Neural cell (in vitro differentiated cells): ENCODE measurements around the gene IGSF21. TPM values are rescaled to one million over a fixed set of nuclear protein-coding genes. Genes with fewer than 3 reads are reported as not detected.

Experiments used
- H2AFZ ChIP-seq: fragments of 200-600, 300-800 bp; sonication (generic), shearing (Covaris generic); 2 replicates; pipeline ENCODE4 v1.6.0; 2014; ENCODE audit warnings: low read depth, mild to moderate bottlenecking, antibody characterized with exemption, low read length, moderate library complexity
- H3F3A ChIP-seq: fragments of 200-600 bp; shearing (Covaris generic); 2 replicates; pipeline ENCODE4 v1.6.1; 2016; ENCODE audit warnings: mild to moderate bottlenecking, moderate library complexity, mixed read lengths, antibody characterized with exemption, low read length; ENCODE audit not compliant: insufficient read depth, poor library complexity, severe bottlenecking
- H3K27ac ChIP-seq: fragments of 200-600, 300-800 bp; sonication (generic), shearing (Covaris generic); 2 replicates; pipeline ENCODE4 v1.5.1; 2014; ENCODE audit warnings: mild to moderate bottlenecking, low read length, moderate library complexity
- H3K27me3 ChIP-seq: fragments of 300-800, 200-600 bp; sonication (generic), shearing (Covaris generic); 2 replicates; pipeline ENCODE4 v1.6.0; 2014; ENCODE audit warnings: mild to moderate bottlenecking, low read depth, low read length, moderate library complexity; ENCODE audit not compliant: insufficient read depth
- H3K36me3 ChIP-seq: fragments of 300-800, 200-600 bp; sonication (generic), shearing (Covaris generic); 2 replicates; pipeline ENCODE4 v1.5.1; 2014; ENCODE audit warnings: mild to moderate bottlenecking, antibody characterized with exemption, low read length, moderate library complexity; ENCODE audit not compliant: insufficient read depth
- H3K4me2 ChIP-seq: fragments of 300-800, 200-600 bp; sonication (generic), shearing (Covaris generic); 2 replicates; pipeline ENCODE4 v1.6.0; 2014; ENCODE audit warnings: mild to moderate bottlenecking, low read length
- H3K4me3 ChIP-seq: fragments of 300-800, 200-600 bp; sonication (generic), shearing (Covaris generic); 2 replicates; pipeline ENCODE4 v1.5.1; 2014; ENCODE audit warnings: mild to moderate bottlenecking, low read length, moderate library complexity
- H3K79me2 ChIP-seq: fragments of 200-600 bp; shearing (Covaris generic); replicated peaks from 2 replicates; pipeline ENCODE4 v1.6.0; 2014; ENCODE audit warnings: mild to moderate bottlenecking, low read length, moderate library complexity; ENCODE audit not compliant: insufficient read depth
- H3K9ac ChIP-seq: fragments of 300-800, 200-600 bp; sonication (generic), shearing (Covaris generic); 2 replicates; pipeline ENCODE4 v1.6.1; 2016; ENCODE audit warnings: mild to moderate bottlenecking, low read length, mixed read lengths
- H3K9me2 ChIP-seq: fragments of 200-600 bp; shearing (Covaris generic); 2 replicates; pipeline ENCODE4 v1.6.1; 2016; ENCODE audit warnings: mild to moderate bottlenecking, low read length, mixed read lengths; ENCODE audit not compliant: insufficient read depth
- H3K9me3 ChIP-seq: fragments of 200-600, 300-800 bp; sonication (generic), shearing (Covaris generic); 2 replicates; pipeline ENCODE4 v1.6.1; 2016; ENCODE audit warnings: mild to moderate bottlenecking, mixed run types, low read length, moderate library complexity, mixed read lengths
- H4K20me1 ChIP-seq: fragments of 200-600 bp; shearing (Covaris generic); 2 replicates; pipeline ENCODE4 v1.6.1; 2016; ENCODE audit warnings: mild to moderate bottlenecking, mixed run types; ENCODE audit not compliant: insufficient read depth
- EP300 ChIP-seq: fragments of 450-650 bp; conservative IDR thresholded peaks from 2 replicates; pipeline ENCODE4 v1.6.1; 2014; ENCODE audit warnings: antibody characterized with exemption, mild to moderate bottlenecking, moderate library complexity; ENCODE audit not compliant: poor library complexity, severe bottlenecking
- EZH2 ChIP-seq: fragments of 200-600, 300-800 bp; shearing (Covaris generic), sonication (generic); IDR thresholded peaks from 2 replicates; pipeline ENCODE4 v1.6.1; 2014; ENCODE audit warnings: antibody characterized with exemption, low read length, borderline replicate concordance, mild to moderate bottlenecking; ENCODE audit not compliant: insufficient read depth, poor library complexity, severe bottlenecking
- MXI1 ChIP-seq: fragments of 450-650 bp; conservative IDR thresholded peaks from 2 replicates; pipeline ENCODE4 v1.6.1; 2014; ENCODE audit warnings: antibody characterized with exemption, mild to moderate bottlenecking; ENCODE audit not compliant: poor library complexity, severe bottlenecking
- POLR2AphosphoS5 ChIP-seq: IDR thresholded peaks from 2 replicates; pipeline ENCODE4 v1.6.1; 2012
- RAD21 ChIP-seq: fragments of 450-650 bp; conservative IDR thresholded peaks from 2 replicates; pipeline ENCODE4 v1.6.1; 2014; ENCODE audit warnings: antibody characterized with exemption, mild to moderate bottlenecking, moderate library complexity
- SMC3 ChIP-seq: fragments of 450-650 bp; conservative IDR thresholded peaks from 2 replicates; pipeline ENCODE4 v1.6.1; 2014; ENCODE audit warnings: antibody characterized with exemption, mild to moderate bottlenecking, moderate library complexity; ENCODE audit not compliant: poor library complexity
- TAF1 ChIP-seq: IDR thresholded peaks from 2 replicates; pipeline ENCODE4 v1.6.1; 2012; ENCODE audit warnings: low read depth
- polyA plus RNA-seq: library from polyadenylated mRNA; depleted of rRNA; stranded (reverse); fragments of >200 nt; gene quantifications from 2 replicates; pipeline ENCODE4 v1.2.3, GENCODE V29; 2014
- TF ChIP-seq, protein P1 (sequence below): IDR thresholded peaks from 2 replicates; pipeline ENCODE4 v1.6.1; 2012; ENCODE audit warnings: borderline replicate concordance
- TF ChIP-seq, protein P2 (sequence below): fragments of 450-650 bp; IDR thresholded peaks from 2 replicates; pipeline ENCODE4 v1.5.1; 2014; ENCODE audit warnings: antibody characterized with exemption, mild to moderate bottlenecking, moderate library complexity; ENCODE audit not compliant: poor library complexity, severe bottlenecking

The IGSF21 gene
- polyA plus RNA-seq, 1 donor from 2014 or later = 2.4 TPM

DNA sequence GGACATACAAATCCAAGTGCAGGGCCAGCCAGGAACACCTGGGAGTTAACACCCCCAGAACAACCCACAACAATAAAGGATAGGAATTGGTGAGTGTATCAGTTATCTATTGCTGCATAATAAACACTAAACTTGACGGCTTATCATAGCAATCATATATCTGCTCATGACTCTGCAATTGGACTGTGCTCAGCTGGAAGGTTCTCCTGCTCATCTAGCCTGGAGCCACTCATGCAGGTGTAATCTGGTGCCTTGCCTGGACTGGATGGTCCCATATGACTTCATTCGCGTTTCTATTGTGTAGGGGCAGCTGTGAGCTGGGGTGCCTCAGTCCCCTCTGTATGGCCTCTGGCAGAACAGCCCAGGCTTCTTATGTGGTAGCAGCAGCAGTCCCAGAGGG lies 296.9 kb downstream of the IGSF21 start:
- Histone ChIP-seq H3K4me2 (no peak overlapping the region), H3K9ac (no peak overlapping the region), H3K79me2 (no peaks in the 10 kb centered on the region), H3K27ac (no peak overlapping the region), H4K20me1 (no peaks in the 10 kb centered on the region), H3K9me3 (no peaks in the 10 kb centered on the region), H3K4me3 (no peak overlapping the region), H2AFZ (no peak overlapping the region), H3K36me3 (no peaks in the 10 kb centered on the region), H3K27me3 (no peaks in the 10 kb centered on the region), H3F3A (no peaks in the 10 kb centered on the region), H3K9me2 (no peaks in the 10 kb centered on the region)
- TF ChIP-seq TAF1 (no peak), MXI1 (no peak), EP300 (no peak), SMC3 (no peak), RAD21 (no peak), POLR2AphosphoS5 (no peak), EZH2 (no peak)
- TF ChIP-seq, protein P1, sequence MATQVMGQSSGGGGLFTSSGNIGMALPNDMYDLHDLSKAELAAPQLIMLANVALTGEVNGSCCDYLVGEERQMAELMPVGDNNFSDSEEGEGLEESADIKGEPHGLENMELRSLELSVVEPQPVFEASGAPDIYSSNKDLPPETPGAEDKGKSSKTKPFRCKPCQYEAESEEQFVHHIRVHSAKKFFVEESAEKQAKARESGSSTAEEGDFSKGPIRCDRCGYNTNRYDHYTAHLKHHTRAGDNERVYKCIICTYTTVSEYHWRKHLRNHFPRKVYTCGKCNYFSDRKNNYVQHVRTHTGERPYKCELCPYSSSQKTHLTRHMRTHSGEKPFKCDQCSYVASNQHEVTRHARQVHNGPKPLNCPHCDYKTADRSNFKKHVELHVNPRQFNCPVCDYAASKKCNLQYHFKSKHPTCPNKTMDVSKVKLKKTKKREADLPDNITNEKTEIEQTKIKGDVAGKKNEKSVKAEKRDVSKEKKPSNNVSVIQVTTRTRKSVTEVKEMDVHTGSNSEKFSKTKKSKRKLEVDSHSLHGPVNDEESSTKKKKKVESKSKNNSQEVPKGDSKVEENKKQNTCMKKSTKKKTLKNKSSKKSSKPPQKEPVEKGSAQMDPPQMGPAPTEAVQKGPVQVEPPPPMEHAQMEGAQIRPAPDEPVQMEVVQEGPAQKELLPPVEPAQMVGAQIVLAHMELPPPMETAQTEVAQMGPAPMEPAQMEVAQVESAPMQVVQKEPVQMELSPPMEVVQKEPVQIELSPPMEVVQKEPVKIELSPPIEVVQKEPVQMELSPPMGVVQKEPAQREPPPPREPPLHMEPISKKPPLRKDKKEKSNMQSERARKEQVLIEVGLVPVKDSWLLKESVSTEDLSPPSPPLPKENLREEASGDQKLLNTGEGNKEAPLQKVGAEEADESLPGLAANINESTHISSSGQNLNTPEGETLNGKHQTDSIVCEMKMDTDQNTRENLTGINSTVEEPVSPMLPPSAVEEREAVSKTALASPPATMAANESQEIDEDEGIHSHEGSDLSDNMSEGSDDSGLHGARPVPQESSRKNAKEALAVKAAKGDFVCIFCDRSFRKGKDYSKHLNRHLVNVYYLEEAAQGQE = no peak
- TF ChIP-seq, protein P2, sequence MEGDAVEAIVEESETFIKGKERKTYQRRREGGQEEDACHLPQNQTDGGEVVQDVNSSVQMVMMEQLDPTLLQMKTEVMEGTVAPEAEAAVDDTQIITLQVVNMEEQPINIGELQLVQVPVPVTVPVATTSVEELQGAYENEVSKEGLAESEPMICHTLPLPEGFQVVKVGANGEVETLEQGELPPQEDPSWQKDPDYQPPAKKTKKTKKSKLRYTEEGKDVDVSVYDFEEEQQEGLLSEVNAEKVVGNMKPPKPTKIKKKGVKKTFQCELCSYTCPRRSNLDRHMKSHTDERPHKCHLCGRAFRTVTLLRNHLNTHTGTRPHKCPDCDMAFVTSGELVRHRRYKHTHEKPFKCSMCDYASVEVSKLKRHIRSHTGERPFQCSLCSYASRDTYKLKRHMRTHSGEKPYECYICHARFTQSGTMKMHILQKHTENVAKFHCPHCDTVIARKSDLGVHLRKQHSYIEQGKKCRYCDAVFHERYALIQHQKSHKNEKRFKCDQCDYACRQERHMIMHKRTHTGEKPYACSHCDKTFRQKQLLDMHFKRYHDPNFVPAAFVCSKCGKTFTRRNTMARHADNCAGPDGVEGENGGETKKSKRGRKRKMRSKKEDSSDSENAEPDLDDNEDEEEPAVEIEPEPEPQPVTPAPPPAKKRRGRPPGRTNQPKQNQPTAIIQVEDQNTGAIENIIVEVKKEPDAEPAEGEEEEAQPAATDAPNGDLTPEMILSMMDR = no peak

DNA sequence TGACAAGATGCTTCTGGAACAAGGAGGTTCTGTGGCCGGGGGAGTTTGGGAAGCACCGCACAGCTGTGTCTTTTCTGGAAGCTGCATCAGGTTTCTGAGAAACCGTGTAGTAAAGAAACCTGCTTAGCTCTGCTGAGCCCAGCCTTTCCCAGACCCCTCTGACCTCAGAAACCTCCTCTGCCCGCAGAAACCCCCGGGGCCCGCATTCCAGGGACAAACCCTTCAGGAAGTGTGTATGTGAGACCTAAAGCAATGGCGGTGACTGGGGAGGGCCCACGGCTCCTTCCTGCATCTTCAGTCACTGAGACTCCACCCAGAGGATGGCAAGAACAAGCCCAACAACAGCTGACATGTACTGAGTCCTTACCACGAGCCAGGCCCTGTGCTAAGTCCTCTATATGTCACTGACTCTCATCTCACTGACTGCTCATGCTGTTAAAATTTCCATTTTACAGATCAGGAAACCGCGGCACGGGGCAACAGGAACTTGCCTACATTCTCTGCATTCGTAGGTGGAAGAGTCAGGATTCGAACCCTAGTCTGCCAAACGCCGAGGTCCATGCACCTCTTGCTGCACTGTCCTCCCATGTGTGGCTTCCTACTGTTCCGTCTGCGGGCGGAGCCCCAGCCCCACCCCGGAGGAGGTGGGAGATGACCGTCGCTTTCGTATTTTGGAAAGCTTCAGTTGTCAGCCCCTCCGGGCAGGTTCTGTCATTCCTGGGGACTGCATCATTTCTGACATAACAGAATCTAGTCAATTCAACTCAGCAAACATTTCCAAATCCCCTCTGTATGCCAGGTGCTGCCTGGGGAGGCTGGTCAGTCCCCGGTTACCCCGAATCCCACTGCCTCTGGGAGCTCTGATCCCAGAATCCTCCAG lies 299.8 kb downstream of the IGSF21 start:
- Histone ChIP-seq H3F3A (no peaks in the 10 kb centered on the region), H3K27ac (no peak overlapping the region), H4K20me1 (no peaks in the 10 kb centered on the region)

More for the DNA sequence above, 299.8 kb downstream of the IGSF21 start:
- Histone ChIP-seq H2AFZ (no peak overlapping the region), H3K4me2 (no peak overlapping the region), H3K36me3 (no peaks in the 10 kb centered on the region), H3K9ac (no peak overlapping the region), H3K4me3 (no peak overlapping the region), H3K9me2 (no peaks in the 10 kb centered on the region), H3K9me3 (no peaks in the 10 kb centered on the region), H3K27me3 (no peaks in the 10 kb centered on the region), H3K79me2 (no peaks in the 10 kb centered on the region)
- TF ChIP-seq POLR2AphosphoS5 (no peak), SMC3 (no peak), TAF1 (no peak), EZH2 (no peak), EP300 (no peak), MXI1 (no peak), RAD21 (no peak)
- TF ChIP-seq, protein P2 = no peak
- TF ChIP-seq, protein P1 = no peak
